Mucosa of descending colon (tissue), 3 donors: ENCODE measurements around the gene CHRNA5. TPM values are rescaled to one million over a fixed set of nuclear protein-coding genes. Genes with fewer than 3 reads are reported as not detected.
A peak's percentile ranks its signal among the peaks of the same experiment; 100 is the strongest.
"Not testable (repeated sequence)": the region's sequence is repeated elsewhere in the genome, so short reads cannot be mapped to it uniquely, and the experiment has no call there.

Source experiments
- ATAC-seq: fragments of 200-7000 bp; cut with Tn5 transposase; one replicate; pipeline ENCODE4 v1.9.1; 2020; ENCODE audit warnings: mild to moderate bottlenecking, moderate library complexity
- DNase-seq, 3 donors: peaks; one replicate each; pipeline ENCODE4 v3.0.0-alpha.2; 2020
- H3K36me3 ChIP-seq: fragments of 200-600 bp; one replicate; pipeline ENCODE4 v1.8.0; 2021; ENCODE audit warnings: low read depth, mild to moderate bottlenecking
- H3K4me1 ChIP-seq: fragments of 200-600 bp; one replicate; pipeline ENCODE4 v1.8.0; 2021; ENCODE audit warnings: low read depth, mild to moderate bottlenecking
- H3K4me3 ChIP-seq: fragments of 200-600 bp; one replicate; pipeline ENCODE4 v1.8.0; 2021; ENCODE audit warnings: mild to moderate bottlenecking
- H3K9me3 ChIP-seq: fragments of 200-600 bp; one replicate; pipeline ENCODE4 v1.8.0; 2021; ENCODE audit warnings: mild to moderate bottlenecking
- CTCF ChIP-seq: fragments of 200-600 bp; IDR thresholded peaks from one replicate; pipeline ENCODE4 v1.8.0; 2022; ENCODE audit warnings: antibody characterized with exemption, mild to moderate bottlenecking
- intact Hi-C, 2 donors: fragments of 100-400 bp; cut with DNase I in 1 of 2; cut with micrococcal nuclease in 1 of 2; formaldehyde crosslinking; loops; one replicate each; pipeline versions ENCODE4 v1.11.0 to v1.11.1; 2022; cut with DNase I, micrococcal nuclease
- long read RNA-seq, 2 donors: library from polyadenylated mRNA; unstranded; transcript quantifications; one replicate each; pipeline ENCODE4 v2.0.0, GENCODE V29; 2019 to 2021
- total RNA-seq, 3 donors: library from RNA; stranded (reverse); fragmentation: NEBNext Ultra II Directional in 2 of 3; extraction: Animal tissue kit (Norgen Biotek cat#: 25700) in 2 of 3; gene quantifications; one replicate each; pipeline versions ENCODE4 v1.2.1 to v1.2.4, GENCODE V29; 2021 to 2023
- donor health status: DM: no; HTN: no; CAD: no; lungs with moderate emphysema.
- donor health status: DM: no; HTN: no; CAD: no.
- donor health status: DM: no; HTN: yes; CAD: no.

Gene CHRNA5
- 1 to 10 TPM; 2.5 to 4.0 (median 3.1) TPM for total RNA-seq
- long read RNA-seq, donor 1, partial matches to known transcripts: 1 of 1 reads
- long read RNA-seq, donor 1, other reads (novel, unspliced or antisense): 0 of 1 reads
- long read RNA-seq, donor 2: 0 reads

DNA sequence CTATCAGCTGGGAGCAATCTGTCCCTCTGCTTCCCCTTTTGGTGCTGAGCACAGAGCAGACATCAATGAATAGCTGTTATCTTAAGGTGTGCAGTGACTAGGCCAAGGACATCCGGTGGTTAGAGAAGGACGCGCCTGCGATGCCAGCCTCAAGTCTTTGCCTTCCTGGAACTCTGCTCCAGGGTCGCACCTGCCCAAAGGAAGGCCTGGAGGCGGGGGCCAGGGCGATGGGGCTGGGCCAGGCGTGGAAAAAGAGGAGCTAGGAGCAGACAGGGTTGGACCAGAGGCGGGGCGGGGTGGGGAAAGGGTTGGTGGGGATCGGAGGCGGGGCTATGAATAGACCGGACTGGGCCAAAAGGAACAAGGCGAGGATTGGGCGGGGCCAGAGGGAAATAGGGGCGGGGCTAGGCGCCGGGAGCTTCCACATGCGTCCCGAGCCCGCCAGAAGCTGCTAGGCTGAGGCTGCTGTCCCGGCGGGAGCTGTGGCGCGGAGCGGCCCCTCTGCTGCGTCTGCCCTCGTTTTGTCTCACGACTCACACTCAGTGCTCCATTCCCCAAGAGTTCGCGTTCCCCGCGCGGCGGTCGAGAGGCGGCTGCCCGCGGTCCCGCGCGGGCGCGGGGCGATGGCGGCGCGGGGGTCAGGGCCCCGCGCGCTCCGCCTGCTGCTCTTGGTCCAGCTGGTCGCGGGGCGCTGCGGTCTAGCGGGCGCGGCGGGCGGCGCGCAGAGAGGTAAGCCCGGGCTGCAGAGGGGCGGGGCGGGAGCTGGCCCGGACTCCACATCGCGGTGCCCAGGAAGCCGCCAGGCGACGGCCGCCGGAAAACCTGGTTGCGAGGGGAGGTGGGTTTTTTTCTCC, at the start of gene CHRNA5:
Gene CHRNA5, plus strand, starts transcription at position 424 of the 854 bp plus-strand sequence. Its CDS starts 200 bp downstream, at position 624.
- intact Hi-C loops: no loop called here
- H3K9me3 ChIP-seq: no peaks in the 10 kb centered on the region
- H3K4me3 ChIP-seq: peak within 1 kb of the TSS; percentile 32
- TF ChIP-seq CTCF: no peak
- peaks cover 6% of the 10 kb centered on the region for H3K4me1 ChIP-seq
- ATAC-seq: peak; percentile 98
- DNase-seq: peak; percentile 84 to 95 (median 93)
- no peaks in the 10 kb centered on the region for H3K36me3 ChIP-seq

DNA sequence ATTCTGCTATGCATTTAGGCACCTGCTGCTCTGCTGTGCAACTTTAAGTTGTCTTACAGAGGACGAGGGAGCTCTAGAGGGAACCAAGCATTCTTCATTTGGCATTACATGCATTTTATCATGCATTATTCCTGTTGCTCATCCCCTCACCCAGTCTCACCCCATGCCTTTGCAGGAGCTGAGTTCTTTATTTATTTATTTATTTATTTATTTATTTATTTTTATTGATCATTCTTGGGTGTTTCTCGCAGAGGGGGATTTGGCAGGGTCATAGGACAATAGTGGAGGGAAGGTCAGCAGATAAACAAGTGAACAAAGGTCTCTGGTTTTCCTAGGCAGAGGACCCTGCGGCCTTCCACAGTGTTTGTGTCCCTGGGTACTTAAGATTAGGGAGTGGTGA, 45.3 kb upstream of the CHRNA5 start:
- intact Hi-C loops, H3K4me1 ChIP-seq, H3K4me3 ChIP-seq, H3K36me3 ChIP-seq, DNase-seq, ATAC-seq, H3K9me3 ChIP-seq: not testable (repeated sequence)

- H3K36me3 ChIP-seq: no peaks in the 10 kb centered on the region
- H3K4me3 ChIP-seq: no peak overlapping the region
- intact Hi-C loops: no loop called here
- ATAC-seq (no peak), DNase-seq (no peak)
- no peaks in the 10 kb centered on the region for H3K9me3 ChIP-seq
- H3K4me1 ChIP-seq: no peaks in the 10 kb centered on the region
- no peak for TF ChIP-seq CTCF
Observed at GRCh38 chr15:78524230-78524629, 41.1 kb upstream of the CHRNA5 start.

GRCh38 chr15:78527325-78527724, 38.0 kb upstream of the CHRNA5 start:
- intact Hi-C loops: no loop called here
- TF ChIP-seq CTCF: no peak
- DNase-seq: no peak
- H3K9me3 ChIP-seq: no peaks in the 10 kb centered on the region
- ATAC-seq: no peak
- no peaks in the 10 kb centered on the region for H3K4me1 ChIP-seq
- H3K36me3 ChIP-seq: no peaks in the 10 kb centered on the region
- H3K4me3 ChIP-seq: no peak overlapping the region

DNA sequence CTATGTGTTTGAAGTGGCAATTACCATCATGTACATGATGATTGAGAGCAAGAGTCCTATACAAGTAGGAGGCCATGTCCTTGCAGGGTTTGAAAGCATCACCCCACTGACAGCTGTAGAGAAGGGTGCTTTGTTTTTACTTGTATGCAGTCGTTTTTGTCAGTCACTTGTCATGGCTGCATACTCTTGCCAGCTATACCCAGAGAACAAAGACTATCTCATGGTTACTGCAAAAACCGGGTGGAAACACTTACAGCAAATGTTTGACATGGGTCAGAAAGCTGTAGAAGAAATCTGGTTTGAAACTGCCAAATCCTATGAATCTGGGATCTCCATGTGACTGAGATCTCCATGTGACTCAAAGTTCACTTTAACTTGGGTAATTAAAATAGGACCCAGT, 32.0 kb upstream of the CHRNA5 start:
- no peak for TF ChIP-seq CTCF
- H3K4me3 ChIP-seq: no peak overlapping the region
- no peaks in the 10 kb centered on the region for H3K36me3 ChIP-seq
- H3K9me3 ChIP-seq: no peaks in the 10 kb centered on the region
- intact Hi-C loops: no loop called here
- DNase-seq: no peak
- ATAC-seq: no peak
- no peaks in the 10 kb centered on the region for H3K4me1 ChIP-seq

DNA sequence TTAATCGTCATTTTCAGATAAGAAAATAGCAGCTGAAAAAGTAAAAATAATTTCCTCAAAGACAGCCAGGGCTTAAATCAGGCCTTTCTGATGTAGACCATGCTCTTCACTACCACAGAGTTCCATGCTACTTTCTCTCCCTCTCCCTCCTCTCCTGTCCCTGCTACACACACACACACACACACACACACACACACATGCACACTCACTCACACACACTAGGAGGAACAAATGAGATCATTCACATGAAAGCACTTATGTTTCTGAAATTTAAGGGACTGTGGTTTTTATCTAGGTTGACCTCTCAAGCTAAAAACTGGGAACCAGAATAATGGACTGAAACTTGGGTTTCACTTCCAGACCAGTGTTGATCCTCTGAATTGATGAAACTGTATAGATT, 29.2 kb upstream of the CHRNA5 start:
- TF ChIP-seq CTCF: no peak
- intact Hi-C loops: no loop called here
- ATAC-seq (no peak), DNase-seq (no peak)
- no peaks in the 10 kb centered on the region for H3K9me3 ChIP-seq
- no peak overlapping the region for H3K4me3 ChIP-seq
- no peaks in the 10 kb centered on the region for H3K4me1 ChIP-seq
- H3K36me3 ChIP-seq: no peaks in the 10 kb centered on the region
